Measurements from ENCODE around the gene TMEM107. TPM values are rescaled to one million over a fixed set of nuclear protein-coding genes. Genes with fewer than 3 reads are reported as not detected.
"Not testable (repeated sequence)": the region's sequence is repeated elsewhere in the genome, so short reads cannot be mapped to it uniquely, and the experiment has no call there.

Gene TMEM107
- total RNA-seq, 1 experiment from 2014 or later = 134 TPM

DNA sequence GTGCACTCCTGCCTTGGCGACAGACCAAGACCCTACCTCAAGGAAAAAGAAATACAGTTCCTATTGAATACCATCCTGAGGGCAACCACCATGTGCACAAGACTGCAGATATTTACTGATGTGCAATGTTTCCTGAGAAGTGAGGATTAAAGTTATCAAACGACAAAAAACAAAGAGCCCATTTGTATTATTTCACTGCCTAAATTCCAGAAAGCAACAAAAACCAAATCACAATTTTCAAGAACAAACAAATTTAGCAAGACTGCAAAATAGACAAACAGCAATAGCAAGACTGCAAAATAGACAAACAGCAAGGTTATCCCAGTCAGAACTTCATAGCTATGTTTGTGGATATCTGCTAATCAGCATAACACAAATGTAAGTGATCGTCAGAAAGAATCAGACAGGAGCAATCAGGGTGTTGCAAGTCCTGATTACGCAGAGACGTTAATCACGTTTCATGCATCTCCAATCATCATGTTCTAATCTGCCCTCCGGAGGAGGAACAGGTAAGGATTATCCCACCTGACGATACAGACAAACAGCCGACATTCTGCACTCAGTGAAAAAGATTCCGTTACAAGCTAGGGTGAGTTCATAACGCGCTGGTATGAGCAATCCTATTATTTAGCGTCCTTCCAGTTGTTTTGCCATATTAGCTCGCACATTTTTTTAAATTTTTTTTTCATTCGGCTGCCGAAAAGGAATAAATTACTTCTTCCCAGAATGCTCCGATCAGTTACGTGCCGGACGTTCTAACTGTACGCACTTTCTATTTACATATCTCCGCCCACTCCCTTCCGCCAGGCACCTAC lies 2.9 kb downstream of the TMEM107 start:
- Histone ChIP-seq H4K20me1 (ENCODE audit: insufficient read depth, low read depth, low read length) (no peaks in the 10 kb centered on the region), H2AFZ (ENCODE audit: low read length) (no peak overlapping the region), H3K36me3 (ENCODE audit: insufficient read depth, low read length) (no peaks in the 10 kb centered on the region), H3K9ac (ENCODE audit: low read length) (peak overlapping the region; percentile 71), H3K27ac (ENCODE audit: low read length) (peak overlapping the region; percentile 88), H3K4me2 (ENCODE audit: low read depth, low read length, poor library complexity, severe bottlenecking) (peak overlapping the region; percentile 92), H3K9me3 (ENCODE audit: low read length) (no peaks in the 10 kb centered on the region), H3K4me1 (ENCODE audit: low read length) (peaks cover 37% of the 10 kb centered on the region), H3K79me2 (ENCODE audit: low read length) (peaks cover 11% of the 10 kb centered on the region), H3K4me3 (ENCODE audit: low read length) (peak overlapping the region; percentile 99), H3K9me2 (replicated peaks; ENCODE audit: insufficient read depth, low read length) (no peaks in the 10 kb centered on the region), H3K27me3 (ENCODE audit: low read length) (no peaks in the 10 kb centered on the region)
- peak; percentile 96 for DNase-seq

DNA sequence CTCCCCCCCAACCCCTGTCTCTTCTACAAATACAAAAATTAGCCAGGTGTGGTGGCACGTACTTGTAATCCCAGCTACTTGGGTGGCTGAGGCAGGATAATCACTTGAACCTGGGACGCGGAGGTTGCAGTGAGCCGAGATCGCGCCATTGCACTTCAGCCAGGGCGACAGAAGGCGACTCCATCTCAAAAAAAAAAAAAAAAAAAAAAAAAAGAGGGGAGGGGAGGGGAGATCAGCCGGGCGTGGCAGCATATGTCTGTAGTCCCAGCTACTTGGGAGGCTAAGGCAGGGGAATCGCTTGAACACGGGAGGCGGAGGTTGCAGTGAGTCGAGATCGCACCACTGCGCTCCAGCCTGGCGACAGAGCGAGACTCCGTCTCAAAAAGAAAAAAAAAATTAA lies 6.0 kb downstream of the TMEM107 start:
- H3K9me2 ChIP-seq (replicated peaks; ENCODE audit: insufficient read depth, low read length); H3K27ac ChIP-seq (ENCODE audit: low read length); H4K20me1 ChIP-seq (ENCODE audit: insufficient read depth, low read depth, low read length); H3K9me3 ChIP-seq (ENCODE audit: low read length); DNase-seq; H3K36me3 ChIP-seq (ENCODE audit: insufficient read depth, low read length); H3K27me3 ChIP-seq (ENCODE audit: low read length); H2AFZ ChIP-seq (ENCODE audit: low read length); H3K4me3 ChIP-seq (ENCODE audit: low read length); H3K9ac ChIP-seq (ENCODE audit: low read length); H3K79me2 ChIP-seq (ENCODE audit: low read length); H3K4me2 ChIP-seq (ENCODE audit: low read depth, low read length, poor library complexity, severe bottlenecking): not testable (repeated sequence)
- H3K4me1 ChIP-seq (ENCODE audit: low read length) = peaks cover 24% of the 10 kb centered on the region

DNA sequence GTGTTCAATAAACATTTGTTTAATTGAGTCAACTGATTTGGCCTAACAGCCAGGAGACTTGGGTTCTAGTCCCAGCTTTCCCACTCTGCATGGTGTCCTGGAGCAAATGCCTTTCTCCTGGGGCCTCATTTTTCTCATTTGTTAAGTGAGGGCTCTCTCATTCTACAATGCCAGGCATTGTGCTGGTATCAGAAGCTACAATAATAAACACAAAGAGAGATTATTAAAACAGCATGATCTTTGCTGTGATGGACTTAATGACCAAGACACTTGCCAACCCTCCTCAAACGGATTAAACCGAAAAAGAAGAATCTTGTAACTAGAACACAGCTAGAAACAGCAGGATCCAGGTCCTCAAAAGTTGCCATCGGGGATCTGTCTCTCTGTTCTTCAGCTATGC lies 8.7 kb downstream of the TMEM107 start:
- H2AFZ ChIP-seq (ENCODE audit: low read length) = no peak overlapping the region
- DNase-seq = no peak
- H3K4me1 ChIP-seq (ENCODE audit: low read length) = peaks cover 26% of the 10 kb centered on the region
- no peaks in the 10 kb centered on the region for H4K20me1 ChIP-seq (ENCODE audit: insufficient read depth, low read depth, low read length)
- H3K9ac ChIP-seq (ENCODE audit: low read length) = no peak overlapping the region
- no peaks in the 10 kb centered on the region for H3K9me3 ChIP-seq (ENCODE audit: low read length)
- H3K9me2 ChIP-seq (replicated peaks; ENCODE audit: insufficient read depth, low read length) = no peaks in the 10 kb centered on the region
- H3K27me3 ChIP-seq (ENCODE audit: low read length) = no peaks in the 10 kb centered on the region
- H3K79me2 ChIP-seq (ENCODE audit: low read length) = peaks cover 5% of the 10 kb centered on the region
- H3K4me2 ChIP-seq (ENCODE audit: low read depth, low read length, poor library complexity, severe bottlenecking) = no peak overlapping the region
- no peak overlapping the region for H3K27ac ChIP-seq (ENCODE audit: low read length)
- no peak overlapping the region for H3K4me3 ChIP-seq (ENCODE audit: low read length)
- H3K36me3 ChIP-seq (ENCODE audit: insufficient read depth, low read length) = no peaks in the 10 kb centered on the region

DNA sequence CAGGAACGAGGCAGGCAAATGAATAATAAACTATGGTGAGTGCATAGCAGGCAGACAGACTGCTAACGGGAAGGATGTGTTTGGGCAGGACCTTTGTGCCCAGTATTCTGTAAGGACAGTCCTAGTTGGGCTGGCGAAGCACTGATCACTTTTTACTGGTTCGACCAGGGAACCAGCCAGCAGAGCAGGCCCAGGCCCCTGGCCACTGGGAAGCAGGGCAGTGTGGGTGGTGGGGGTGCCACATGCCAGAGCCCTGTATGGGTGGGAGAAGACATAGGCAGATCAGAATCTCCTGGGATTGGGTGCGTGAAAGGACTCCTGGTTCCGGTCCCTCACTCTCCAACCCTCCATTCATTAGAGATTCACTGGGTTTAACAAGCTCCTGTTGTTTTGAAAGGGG lies 9.4 kb downstream of the TMEM107 start:
- Histone ChIP-seq H3K9me2 (replicated peaks; ENCODE audit: insufficient read depth, low read length) (no peaks in the 10 kb centered on the region), H2AFZ (ENCODE audit: low read length) (no peak overlapping the region), H3K4me2 (ENCODE audit: low read depth, low read length, poor library complexity, severe bottlenecking) (no peak overlapping the region), H3K27ac (ENCODE audit: low read length) (no peak overlapping the region), H3K9ac (ENCODE audit: low read length) (no peak overlapping the region), H3K36me3 (ENCODE audit: insufficient read depth, low read length) (no peaks in the 10 kb centered on the region), H3K79me2 (ENCODE audit: low read length) (peaks cover 13% of the 10 kb centered on the region), H3K4me3 (ENCODE audit: low read length) (no peak overlapping the region), H3K27me3 (ENCODE audit: low read length) (no peaks in the 10 kb centered on the region), H3K4me1 (ENCODE audit: low read length) (peaks cover 26% of the 10 kb centered on the region), H4K20me1 (ENCODE audit: insufficient read depth, low read depth, low read length) (peaks cover 6% of the 10 kb centered on the region), H3K9me3 (ENCODE audit: low read length) (no peaks in the 10 kb centered on the region)
- no peak for DNase-seq

DNA sequence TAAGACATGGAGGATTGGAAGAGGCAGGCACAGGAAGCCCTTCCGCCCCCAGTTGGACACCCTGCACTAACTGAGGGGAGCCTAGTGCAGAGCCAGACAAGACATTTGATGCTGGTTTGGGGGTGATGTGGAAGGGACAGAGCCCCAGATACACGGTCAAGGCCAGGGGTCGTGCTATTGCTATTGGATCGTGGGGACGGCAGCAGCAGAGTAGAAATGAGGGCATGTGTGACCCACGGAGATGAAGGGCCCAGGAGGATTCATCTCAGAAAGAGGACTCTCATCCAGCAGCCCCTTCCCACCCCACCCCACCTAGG lies 11.4 kb downstream of the TMEM107 start:
- H3K9me2 ChIP-seq (replicated peaks; ENCODE audit: insufficient read depth, low read length) = no peaks in the 10 kb centered on the region
- H3K4me1 ChIP-seq (ENCODE audit: low read length) = peaks cover 43% of the 10 kb centered on the region
- no peak for DNase-seq
- H3K27ac ChIP-seq (ENCODE audit: low read length) = peak overlapping the region; percentile 81
- H3K27me3 ChIP-seq (ENCODE audit: low read length) = no peaks in the 10 kb centered on the region
- H2AFZ ChIP-seq (ENCODE audit: low read length) = peak overlapping the region; percentile 94; the same call in 1 of the 2 replicates
- peak overlapping the region; percentile 88 for H3K4me2 ChIP-seq (ENCODE audit: low read depth, low read length, poor library complexity, severe bottlenecking)
- peaks cover 12% of the 10 kb centered on the region for H4K20me1 ChIP-seq (ENCODE audit: insufficient read depth, low read depth, low read length)
- H3K79me2 ChIP-seq (ENCODE audit: low read length) = peaks cover 23% of the 10 kb centered on the region
- H3K36me3 ChIP-seq (ENCODE audit: insufficient read depth, low read length) = peaks cover 6% of the 10 kb centered on the region; the same call in 1 of the 2 replicates
- peak overlapping the region; percentile 96 for H3K9ac ChIP-seq (ENCODE audit: low read length)
- H3K4me3 ChIP-seq (ENCODE audit: low read length) = peak overlapping the region; percentile 86; the same call in 1 of the 2 replicates
- no peaks in the 10 kb centered on the region for H3K9me3 ChIP-seq (ENCODE audit: low read length)

DNA sequence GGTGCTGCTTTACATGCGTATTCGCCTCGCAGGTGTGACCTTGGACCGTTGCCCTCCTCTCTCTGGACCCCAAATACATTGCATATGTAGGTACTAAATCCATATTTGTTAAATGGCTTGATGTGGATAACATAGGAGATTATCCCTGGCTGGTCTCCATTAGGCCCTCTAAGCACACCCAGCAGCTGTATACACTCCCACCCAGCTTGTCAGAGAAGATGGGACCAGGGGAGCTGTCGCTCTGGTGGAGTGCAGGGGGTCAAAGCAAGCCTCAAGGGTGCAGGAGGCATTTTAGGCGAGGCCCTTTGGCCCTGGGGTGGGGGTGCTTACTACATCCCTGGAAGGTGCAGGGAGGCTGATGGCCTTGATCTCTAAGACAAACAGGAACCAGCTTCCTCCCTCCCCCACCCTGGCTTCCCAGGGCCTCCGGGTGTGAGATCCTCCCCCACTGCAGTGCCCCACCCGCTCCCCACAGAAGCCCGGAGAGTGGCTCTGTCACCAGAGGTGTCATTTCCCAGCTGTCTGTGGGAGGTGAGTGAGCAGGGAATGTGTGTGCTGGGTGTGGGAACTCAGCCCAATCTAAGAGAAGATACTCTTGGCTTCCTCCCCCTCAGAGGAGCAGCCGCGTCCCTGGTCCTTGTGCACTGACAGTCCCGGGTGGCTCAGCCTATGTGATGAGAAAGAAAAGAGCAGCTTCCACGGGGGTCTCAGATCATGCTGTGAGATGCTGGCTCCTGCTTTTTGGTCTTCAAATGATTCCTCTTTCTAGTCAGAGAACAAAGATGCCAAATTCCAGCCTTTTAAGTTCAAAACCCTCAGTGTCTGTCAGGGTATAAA lies 12.0 kb downstream of the TMEM107 start:
- no peaks in the 10 kb centered on the region for H3K27me3 ChIP-seq (ENCODE audit: low read length)
- H4K20me1 ChIP-seq (ENCODE audit: insufficient read depth, low read depth, low read length) = peaks cover 12% of the 10 kb centered on the region
- H3K4me1 ChIP-seq (ENCODE audit: low read length) = peaks cover 49% of the 10 kb centered on the region
- peak overlapping the region; percentile 86 for H3K4me3 ChIP-seq (ENCODE audit: low read length)
- peak; percentile 86 for DNase-seq
- H3K4me2 ChIP-seq (ENCODE audit: low read depth, low read length, poor library complexity, severe bottlenecking) = peak overlapping the region; percentile 88
- H3K9me3 ChIP-seq (ENCODE audit: low read length) = no peaks in the 10 kb centered on the region
- H3K79me2 ChIP-seq (ENCODE audit: low read length) = peaks cover 27% of the 10 kb centered on the region
- H2AFZ ChIP-seq (ENCODE audit: low read length) = peak overlapping the region; percentile 94; the same call in 1 of the 2 replicates
- peak overlapping the region; percentile 96 for H3K9ac ChIP-seq (ENCODE audit: low read length)
- H3K9me2 ChIP-seq (replicated peaks; ENCODE audit: insufficient read depth, low read length) = no peaks in the 10 kb centered on the region
- H3K27ac ChIP-seq (ENCODE audit: low read length) = peak overlapping the region; percentile 81
- peaks cover 11% of the 10 kb centered on the region; the same call in 1 of the 2 replicates for H3K36me3 ChIP-seq (ENCODE audit: insufficient read depth, low read length)

DNA sequence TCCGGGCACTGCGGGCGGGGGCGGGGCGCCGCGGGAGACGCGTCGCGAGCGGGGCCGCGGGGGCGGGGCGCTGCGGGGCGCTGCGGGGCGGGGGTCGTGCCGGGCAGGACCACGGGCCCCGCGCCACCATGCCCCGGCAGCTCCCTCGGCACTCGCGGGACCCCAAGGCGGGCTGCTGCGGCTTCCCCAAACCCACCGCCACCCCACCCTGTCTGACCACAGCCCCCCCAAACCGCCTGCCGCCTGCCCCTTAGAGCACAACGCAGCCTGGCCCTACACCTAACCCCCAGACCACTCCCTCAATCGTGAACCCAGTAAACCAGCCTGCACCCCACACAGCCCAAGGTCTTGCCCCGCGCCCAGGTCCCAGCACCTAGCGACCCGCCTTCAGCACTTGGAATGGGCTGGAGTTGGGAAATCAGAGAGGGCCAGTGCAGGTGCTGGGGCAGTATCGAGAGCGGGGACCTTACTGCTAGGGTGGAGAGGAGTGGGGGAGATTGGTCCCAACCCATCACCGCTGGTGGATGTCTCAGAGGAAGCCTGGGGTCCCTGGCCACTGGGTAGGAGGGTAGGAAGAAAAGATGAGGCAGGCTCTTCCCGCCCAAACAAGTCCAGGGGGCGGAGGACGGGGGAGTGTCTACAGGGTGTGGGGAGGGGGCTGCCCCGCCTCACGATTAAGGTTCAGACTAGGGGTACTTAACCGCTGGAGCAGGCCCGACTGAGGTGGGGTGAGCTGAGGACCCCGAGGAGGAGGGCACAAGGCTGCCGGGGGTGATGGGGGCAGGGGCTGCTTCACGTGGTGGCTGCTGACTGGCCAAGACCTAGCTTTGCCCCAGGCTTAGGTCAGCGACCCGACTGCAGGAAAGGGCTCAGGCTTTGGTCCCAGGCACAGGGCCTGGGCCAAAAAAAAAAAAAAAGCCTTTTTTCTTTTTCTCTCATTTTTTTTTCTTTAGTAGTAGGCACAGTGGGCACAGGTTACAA lies 12.9 kb downstream of the TMEM107 start:
- peak; percentile 75 for DNase-seq
- H3K36me3 ChIP-seq (ENCODE audit: insufficient read depth, low read length) = peaks cover 11% of the 10 kb centered on the region; the same call in 1 of the 2 replicates
- H3K27ac ChIP-seq (ENCODE audit: low read length) = peak overlapping the region; percentile 81

More for the DNA sequence above, 12.9 kb downstream of the TMEM107 start:
- peaks cover 12% of the 10 kb centered on the region for H4K20me1 ChIP-seq (ENCODE audit: insufficient read depth, low read depth, low read length)
- H3K9ac ChIP-seq (ENCODE audit: low read length) = peak overlapping the region; percentile 96
- H3K27me3 ChIP-seq (ENCODE audit: low read length) = no peaks in the 10 kb centered on the region
- no peaks in the 10 kb centered on the region for H3K9me2 ChIP-seq (replicated peaks; ENCODE audit: insufficient read depth, low read length)
- peak overlapping the region; percentile 88 for H3K4me2 ChIP-seq (ENCODE audit: low read depth, low read length, poor library complexity, severe bottlenecking)
- H3K9me3 ChIP-seq (ENCODE audit: low read length) = no peaks in the 10 kb centered on the region
- H3K4me1 ChIP-seq (ENCODE audit: low read length) = peaks cover 53% of the 10 kb centered on the region
- peak overlapping the region; percentile 86 for H3K4me3 ChIP-seq (ENCODE audit: low read length)
- H2AFZ ChIP-seq (ENCODE audit: low read length) = peak overlapping the region; percentile 94
- H3K79me2 ChIP-seq (ENCODE audit: low read length) = peaks cover 27% of the 10 kb centered on the region

Data from Karpas-422 (cell line).